Upper lobe of left lung (tissue), 6 donors: Measurements from ENCODE around the gene GCNT1. TPM values are rescaled to one million over a fixed set of nuclear protein-coding genes. Genes with fewer than 3 reads are reported as not detected.

Experiments
- total RNA-seq, 6 donors: library from RNA; depleted of rRNA in 4 of 6; stranded (reverse); fragments of >200 nt in 4 of 6; gene quantifications; one replicate each; pipeline versions ENCODE4 v1.1.0 to v1.2.1, GENCODE V29; 2016 to 2021
- donor health status: DM: no; HTN: no; CAD: no; lungs with moderate emphysema.
- donor health status: DM: no; HTN: yes; CAD: no; lungs with severe emphysema.

GCNT1 gene
- total RNA-seq, 6 donors from 2014 or later: 2.3 to 20.8 (median 9.1) TPM

Other genes with a start within 250 kb of the GCNT1 start
- 10 to 100 TPM in 4 of 6 donors, 1 to 10 TPM in 2; 4.8 to 24.3 (median 14.7) TPM for gene RFK, start 64.8 kb upstream of the GCNT1 start, total RNA-seq